GM18907 (cell line): Measurements from ENCODE around the gene ZNF892.
"Not testable (repeated sequence)": the region's sequence is repeated elsewhere in the genome, so short reads cannot be mapped to it uniquely, and the experiment has no call there.

ENCODE experiments used
- ATAC-seq: cut with Tn5 transposase; IDR thresholded peaks from one replicate; pipeline ENCODE4 v1.9.1; 2021; ENCODE audit warnings: mild to moderate bottlenecking, moderate library complexity; ENCODE audit not compliant: unreplicated experiment

The ZNF892 gene

DNA sequence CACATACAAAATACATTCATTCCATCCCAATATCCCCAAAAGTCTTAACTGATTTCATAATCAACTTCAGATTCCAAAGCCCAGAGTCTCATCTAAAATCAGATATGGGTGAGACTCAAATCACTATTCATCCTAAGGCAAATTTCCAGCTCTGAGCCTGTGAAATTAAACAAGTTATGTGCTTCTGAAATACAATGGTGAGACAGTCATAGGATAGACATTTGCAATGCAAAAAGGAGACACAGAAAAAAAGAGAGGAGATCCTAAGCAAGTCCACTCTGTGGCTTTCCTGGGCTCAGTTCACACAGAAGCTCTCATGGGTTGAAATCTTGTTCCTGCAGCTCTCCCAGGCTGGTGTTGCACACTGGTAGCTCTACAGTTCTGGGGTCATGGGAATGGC lies 18.3 kb downstream of the ZNF892 start:
- ATAC-seq, result no peak

- ATAC-seq, result no peak
Measured at GRCh38 chr2:95231723-95232122, 24.4 kb downstream of the ZNF892 start.

DNA sequence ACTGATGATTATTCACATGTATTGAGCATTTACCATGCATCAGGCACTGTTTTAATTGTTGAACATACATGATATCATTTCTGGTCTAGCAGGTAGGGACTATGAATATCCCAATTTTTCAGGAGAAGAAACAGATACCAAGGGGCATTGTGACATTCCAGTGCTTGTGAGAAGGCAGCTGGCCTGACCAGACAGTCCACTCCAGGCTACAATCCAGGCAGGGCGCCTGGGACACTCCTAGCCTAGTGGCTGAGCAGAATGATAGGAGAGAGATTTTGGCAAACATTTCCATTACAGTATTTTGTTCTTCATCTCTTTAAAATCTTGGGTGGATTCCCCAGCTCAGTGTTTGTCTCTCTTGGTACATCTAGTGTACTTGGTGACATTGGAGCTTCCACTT lies 24.9 kb downstream of the ZNF892 start:
- ATAC-seq, result no peak

GRCh38 chr2:95234286-95234785 lies 27.0 kb downstream of the ZNF892 start:
- ATAC-seq, result no peak

- no peak for ATAC-seq
Measured at GRCh38 chr2:95234816-95235215, 27.5 kb downstream of the ZNF892 start.

DNA sequence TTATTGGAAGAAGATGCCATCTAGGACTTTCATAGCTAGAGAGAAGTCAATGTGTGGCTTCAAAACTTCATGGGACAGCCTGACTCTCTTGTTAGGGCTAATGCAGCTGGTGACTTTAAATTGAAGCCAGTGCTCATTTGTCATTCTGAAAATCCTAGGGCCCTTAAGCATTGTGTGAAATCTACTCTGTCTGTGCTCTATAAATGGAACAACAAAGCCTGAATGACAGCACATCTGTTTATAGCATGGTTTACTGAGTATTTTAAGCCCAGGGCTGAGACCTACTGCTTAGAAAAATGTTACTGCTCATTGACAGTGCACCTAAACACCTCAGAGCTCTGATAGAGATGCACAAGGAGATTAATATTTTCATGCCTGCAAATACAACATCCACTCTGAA lies 30.8 kb downstream of the ZNF892 start:
- ATAC-seq, result no peak

DNA sequence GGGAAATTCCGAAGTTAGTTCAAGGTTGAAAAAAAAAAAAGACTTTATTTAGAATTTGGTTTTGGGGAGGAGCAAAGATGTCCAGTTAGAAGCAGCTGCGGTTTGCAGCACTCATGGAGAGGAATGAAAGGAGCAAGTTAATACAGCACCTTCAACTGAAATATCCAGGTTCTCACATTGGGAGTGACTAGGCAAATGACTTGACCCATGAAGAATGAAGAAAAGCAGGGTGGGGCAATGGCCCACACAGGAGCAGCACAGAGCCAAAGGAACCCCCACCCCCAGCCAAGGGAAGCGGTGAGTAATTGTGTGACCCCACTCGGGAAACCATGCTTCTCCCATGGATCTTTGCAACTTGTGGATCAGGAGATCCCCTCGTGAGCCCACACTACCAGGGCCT lies 32.8 kb downstream of the ZNF892 start:
- ATAC-seq, result no peak

DNA sequence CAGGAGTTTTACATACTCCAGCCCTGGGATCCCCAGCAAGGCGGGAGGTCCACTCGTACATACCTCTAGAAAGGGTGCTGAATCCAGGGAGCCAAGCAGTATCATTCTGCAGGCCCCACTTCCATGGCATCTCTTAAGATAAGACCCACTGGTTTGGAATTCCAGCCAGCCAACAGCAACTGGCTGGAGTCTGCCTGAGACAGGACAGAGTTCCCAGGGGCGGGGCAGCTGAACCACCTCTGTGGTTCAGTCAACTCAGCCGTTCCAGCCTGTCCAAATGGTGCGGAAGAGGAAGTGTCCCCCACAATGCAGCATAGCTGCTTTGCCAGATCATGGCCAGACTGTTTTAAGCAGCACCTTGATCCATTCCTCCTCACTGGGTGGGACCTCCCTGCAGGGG lies 33.2 kb downstream of the ZNF892 start:
- no peak for ATAC-seq

GRCh38 chr2:95242084-95242483 lies 34.8 kb downstream of the ZNF892 start:
- not testable (repeated sequence) for ATAC-seq
